ENCODE measurements around the gene EPB41L1.

- TF ChIP-seq EZH2 (IDR thresholded peaks at IDR 0.05; ENCODE audit: insufficient read depth, poor library complexity, severe bottlenecking), result no peak
- no peak for TF ChIP-seq EZH2phosphoT487 (IDR thresholded peaks at IDR 0.05; ENCODE audit: insufficient read depth, low read depth)
Measured at GRCh38 chr20:36109251-36109947, 45.1 kb upstream of the EPB41L1 start.
